Effector memory CD4-positive, alpha-beta T cell (primary cell): ENCODE results near the gene VSTM4.

Experiments
- DNase-seq, 3 donors: peaks; one replicate each; pipeline ENCODE4 v3.0.0-alpha.2; 2020
- H3K27ac ChIP-seq: 2 replicates; pipeline ENCODE4 v1.7.0; 2013; ENCODE audit warnings: mild to moderate bottlenecking, low read length, moderate library complexity; ENCODE audit not compliant: insufficient read depth, poor library complexity, severe bottlenecking
- H3K27me3 ChIP-seq: replicated peaks from 2 replicates; pipeline ENCODE4 v1.7.0; 2013; ENCODE audit warnings: mild to moderate bottlenecking, low read length; ENCODE audit not compliant: insufficient read depth, control insufficient read depth, poor library complexity, severe bottlenecking
- H3K36me3 ChIP-seq: 2 replicates; pipeline ENCODE4 v1.7.0; 2013; ENCODE audit warnings: mild to moderate bottlenecking, low read length, moderate library complexity; ENCODE audit not compliant: control insufficient read depth, insufficient read depth
- H3K4me1 ChIP-seq: 2 replicates; pipeline ENCODE4 v1.7.0; 2013; ENCODE audit warnings: low read length, mild to moderate bottlenecking; ENCODE audit not compliant: control insufficient read depth, insufficient read depth, poor library complexity, severe bottlenecking
- H3K4me3 ChIP-seq: 2 replicates; pipeline ENCODE4 v1.7.0; 2013; ENCODE audit warnings: low read length, low read depth, mild to moderate bottlenecking; ENCODE audit not compliant: insufficient read depth, poor library complexity, severe bottlenecking
- H3K9me3 ChIP-seq: 2 replicates; pipeline ENCODE4 v1.7.0; 2013; ENCODE audit warnings: mild to moderate bottlenecking, low read length, moderate library complexity; ENCODE audit not compliant: control insufficient read depth
- total RNA-seq, 3 donors: gene quantifications; one replicate each; lab custom pipeline; 2026; lab: John Stamatoyannopoulos, UW

The VSTM4 gene, protein sequence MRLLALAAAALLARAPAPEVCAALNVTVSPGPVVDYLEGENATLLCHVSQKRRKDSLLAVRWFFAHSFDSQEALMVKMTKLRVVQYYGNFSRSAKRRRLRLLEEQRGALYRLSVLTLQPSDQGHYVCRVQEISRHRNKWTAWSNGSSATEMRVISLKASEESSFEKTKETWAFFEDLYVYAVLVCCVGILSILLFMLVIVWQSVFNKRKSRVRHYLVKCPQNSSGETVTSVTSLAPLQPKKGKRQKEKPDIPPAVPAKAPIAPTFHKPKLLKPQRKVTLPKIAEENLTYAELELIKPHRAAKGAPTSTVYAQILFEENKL
- 0 to 0.26 (median 0.17) reads per million in 3 donors for total RNA-seq

DNA sequence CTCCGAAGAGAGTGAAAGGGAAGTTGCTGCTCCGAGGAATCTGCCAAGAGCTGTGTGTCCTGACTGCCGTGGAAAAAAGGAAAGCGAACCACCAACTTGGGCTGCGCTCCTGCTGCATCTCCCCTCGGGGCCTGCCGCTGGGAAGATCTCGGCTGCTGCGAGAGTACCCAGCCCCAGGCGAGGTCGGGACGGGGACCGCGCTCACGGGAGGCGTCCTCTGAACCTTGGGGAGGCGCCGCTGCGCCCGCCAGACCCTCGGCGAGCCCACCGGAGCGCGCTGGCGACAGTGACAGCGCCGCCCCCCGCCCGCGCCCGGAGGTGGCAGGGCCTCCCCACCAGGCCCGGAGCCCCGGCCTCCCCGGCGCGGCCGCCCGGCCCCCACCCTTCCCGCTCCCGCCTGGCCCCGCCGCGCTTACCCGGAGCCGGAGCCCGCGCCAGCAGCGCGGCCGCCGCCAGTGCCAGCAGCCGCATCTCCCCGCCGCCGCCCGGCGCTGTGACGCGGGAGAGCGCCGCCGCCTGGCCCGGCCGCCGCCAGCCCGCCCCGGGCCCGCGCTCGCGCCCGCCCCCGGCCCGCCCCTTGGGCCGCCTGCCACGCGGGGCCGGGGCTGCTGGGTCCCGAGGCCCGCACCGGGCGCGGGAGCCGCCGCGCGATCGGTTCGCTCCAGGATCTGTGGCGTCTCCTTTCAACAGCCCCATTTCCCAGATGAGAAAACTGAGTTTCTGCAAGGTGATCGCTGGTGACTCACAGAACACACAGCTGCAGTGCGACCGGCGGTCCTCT lies at the start of gene VSTM4:
TSS of gene VSTM4 (minus strand) at position 508 of the 781 bp plus-strand sequence. CDS start at position 471, 37 bp downstream.
- Histone ChIP-seq H3K27ac (no peak within 1 kb of the TSS), H3K9me3 (no peaks in the 10 kb centered on the region), H3K36me3 (no peaks in the 10 kb centered on the region), H3K27me3 (peaks cover 7% of the 10 kb centered on the region), H3K4me1 (peaks cover 3% of the 10 kb centered on the region), H3K4me3 (no peak within 1 kb of the TSS)
- DNase-seq: no peak

DNA sequence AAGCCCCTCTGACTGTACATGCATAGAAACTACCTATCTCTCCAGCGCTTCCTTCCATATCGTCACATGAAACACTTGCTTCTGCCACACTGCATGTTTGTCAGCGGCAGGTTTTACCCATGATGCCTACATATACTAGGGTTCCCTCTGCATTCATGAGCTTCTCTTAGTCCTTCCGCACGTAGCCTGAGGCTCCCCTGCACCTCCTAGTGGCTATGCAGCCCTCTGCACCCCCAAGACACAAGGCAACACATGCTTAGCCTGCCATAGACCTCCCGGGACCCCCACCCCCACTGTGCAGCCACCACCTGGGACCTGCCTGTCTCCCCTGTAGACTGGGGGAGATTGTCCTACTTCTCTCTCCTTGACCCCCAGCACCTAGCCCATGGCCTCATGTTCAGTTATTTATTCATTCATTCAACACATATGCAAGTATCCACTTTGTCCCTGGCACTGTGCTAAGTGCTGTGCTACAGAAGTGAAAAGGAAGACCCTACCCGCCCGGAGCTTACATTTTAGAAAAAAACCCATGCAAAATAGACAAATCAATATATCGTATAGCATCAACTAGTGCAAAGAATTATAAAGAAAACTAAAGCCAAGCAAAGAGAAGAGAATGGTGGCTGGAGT lies 49.4 kb upstream of the VSTM4 start:
- Histone ChIP-seq H3K9me3 (no peaks in the 10 kb centered on the region), H3K36me3 (no peaks in the 10 kb centered on the region), H3K27ac (no peak overlapping the region), H3K4me1 (no peaks in the 10 kb centered on the region), H3K4me3 (no peak overlapping the region), H3K27me3 (no peaks in the 10 kb centered on the region)
- no peak for DNase-seq

DNA sequence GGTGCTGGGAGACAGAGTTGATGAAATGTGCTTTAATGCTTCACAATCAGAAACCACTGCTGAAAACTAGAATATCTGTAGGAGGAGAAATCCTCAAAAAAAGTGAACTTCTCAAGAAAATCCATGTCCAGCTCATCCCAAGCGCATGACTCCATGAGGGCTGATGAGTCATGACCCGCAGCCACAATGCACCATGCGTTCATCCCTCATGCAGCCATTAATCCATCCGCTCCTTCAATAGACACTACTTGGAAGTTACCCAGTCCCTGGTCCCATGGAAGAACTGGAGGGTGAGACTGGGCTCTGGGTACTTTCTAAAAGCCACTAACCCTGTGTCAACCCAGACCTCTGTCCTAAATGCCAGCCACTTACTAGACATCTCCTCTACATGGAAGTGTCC lies 48.4 kb upstream of the VSTM4 start:
- Histone ChIP-seq H3K4me1 (no peaks in the 10 kb centered on the region), H3K4me3 (no peak overlapping the region), H3K9me3 (no peaks in the 10 kb centered on the region), H3K27ac (no peak overlapping the region), H3K27me3 (no peaks in the 10 kb centered on the region), H3K36me3 (no peaks in the 10 kb centered on the region)
- no peak for DNase-seq

DNA sequence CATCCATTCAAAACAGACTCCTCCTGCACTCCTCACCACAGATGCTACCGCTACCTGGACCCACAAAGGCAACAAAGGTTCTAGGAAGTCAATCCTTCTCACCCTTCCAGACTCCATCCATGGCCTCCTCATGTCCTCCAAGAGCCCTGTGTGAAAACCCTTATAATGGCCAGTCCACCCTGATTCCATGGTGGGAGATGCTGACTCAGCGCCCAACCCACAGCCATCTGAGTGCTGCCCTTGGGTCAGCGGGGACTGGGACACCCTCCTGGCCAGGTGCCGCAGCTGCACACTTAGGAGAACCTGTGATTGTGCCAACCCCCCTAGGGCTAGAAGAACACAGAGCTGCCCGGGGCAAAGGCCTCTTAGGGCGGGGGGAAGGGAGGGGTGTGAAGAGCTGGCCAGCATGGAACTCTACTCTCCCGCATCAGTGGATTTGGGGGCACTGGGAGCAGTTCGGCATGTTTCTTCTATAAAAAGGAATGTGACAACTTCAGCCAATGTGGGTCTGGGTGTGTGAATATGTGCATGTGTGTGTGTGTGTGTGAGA lies 47.5 kb upstream of the VSTM4 start:
- Histone ChIP-seq H3K4me1 (no peaks in the 10 kb centered on the region), H3K9me3 (no peaks in the 10 kb centered on the region), H3K27me3 (no peaks in the 10 kb centered on the region), H3K36me3 (no peaks in the 10 kb centered on the region), H3K27ac (no peak overlapping the region), H3K4me3 (no peak overlapping the region)
- no peak for DNase-seq

DNA sequence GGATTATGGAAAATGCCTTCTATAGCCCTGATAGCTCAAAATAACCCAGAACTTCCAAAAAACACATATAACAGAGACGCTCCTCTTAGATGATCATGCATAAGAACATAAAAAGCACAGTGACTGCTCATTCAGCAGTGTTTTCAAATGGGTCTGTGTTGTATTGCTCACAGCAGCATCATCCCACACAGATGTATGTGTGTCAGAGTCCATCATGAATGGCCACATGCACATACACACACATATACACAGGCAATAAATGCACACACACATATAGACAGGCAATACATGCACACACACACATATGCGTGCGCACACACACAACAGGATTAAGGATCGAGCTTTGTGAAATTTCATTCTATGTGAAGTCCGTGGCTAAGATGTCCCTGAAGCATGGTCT lies 46.7 kb upstream of the VSTM4 start:
- no peak for DNase-seq
- H3K36me3 ChIP-seq: no peaks in the 10 kb centered on the region
- H3K27me3 ChIP-seq: no peaks in the 10 kb centered on the region
- H3K4me1 ChIP-seq: no peaks in the 10 kb centered on the region
- no peak overlapping the region for H3K27ac ChIP-seq
- H3K4me3 ChIP-seq: no peak overlapping the region
- H3K9me3 ChIP-seq: no peaks in the 10 kb centered on the region

DNA sequence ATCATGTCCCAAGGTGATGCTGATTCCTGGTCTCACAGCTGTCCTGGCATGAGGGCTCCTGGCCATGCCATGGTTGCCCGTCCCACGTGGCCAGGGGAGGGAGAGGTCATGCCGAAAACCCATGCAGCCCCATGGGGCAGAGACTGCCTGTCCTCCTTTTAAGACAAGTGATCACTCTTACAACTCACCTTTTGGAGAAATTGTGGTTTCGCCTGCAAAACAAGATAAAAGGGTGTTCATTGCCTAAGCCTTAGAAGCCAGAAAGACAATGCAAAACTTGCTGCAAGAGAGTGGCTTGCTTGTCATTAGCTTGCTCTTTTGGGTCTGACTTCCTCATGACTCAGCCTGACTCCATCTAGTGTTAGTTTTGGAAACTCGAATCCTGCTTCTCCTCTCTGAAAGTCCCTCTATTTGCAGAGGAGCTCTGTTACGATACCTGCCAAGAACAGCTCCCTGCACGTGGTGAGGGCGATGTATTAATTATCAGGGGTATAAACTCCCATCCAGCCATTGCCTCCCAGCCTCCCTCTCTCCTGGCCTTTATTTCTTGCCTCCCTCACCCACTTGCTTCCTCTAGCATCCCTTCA lies 46.2 kb upstream of the VSTM4 start:
- Histone ChIP-seq H3K36me3 (no peaks in the 10 kb centered on the region), H3K9me3 (no peaks in the 10 kb centered on the region), H3K4me1 (no peaks in the 10 kb centered on the region), H3K4me3 (no peak overlapping the region), H3K27me3 (no peaks in the 10 kb centered on the region), H3K27ac (no peak overlapping the region)
- DNase-seq: no peak

DNA sequence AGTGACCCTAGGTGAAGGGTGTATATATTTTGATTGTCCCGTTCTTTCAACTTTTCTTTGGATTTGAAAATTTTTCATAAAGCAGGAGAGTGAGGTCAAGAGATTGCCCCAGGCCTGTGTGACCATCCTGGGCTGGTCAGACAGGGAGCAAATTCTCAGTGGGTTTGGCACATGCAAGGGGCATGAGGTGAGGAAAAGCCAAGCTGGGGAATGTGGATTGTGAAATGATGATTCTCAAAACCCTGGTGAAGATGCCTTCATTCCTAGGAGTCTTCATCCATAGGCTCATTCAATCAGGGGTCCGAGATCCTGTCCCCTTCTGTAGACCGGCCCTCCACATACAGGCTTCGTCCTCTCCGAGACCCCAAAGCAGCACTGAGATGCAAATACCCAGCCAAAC lies 45.5 kb upstream of the VSTM4 start:
- Histone ChIP-seq H3K4me3 (no peak overlapping the region), H3K9me3 (no peaks in the 10 kb centered on the region), H3K4me1 (no peaks in the 10 kb centered on the region), H3K27me3 (no peaks in the 10 kb centered on the region), H3K36me3 (no peaks in the 10 kb centered on the region), H3K27ac (no peak overlapping the region)
- no peak for DNase-seq

DNA sequence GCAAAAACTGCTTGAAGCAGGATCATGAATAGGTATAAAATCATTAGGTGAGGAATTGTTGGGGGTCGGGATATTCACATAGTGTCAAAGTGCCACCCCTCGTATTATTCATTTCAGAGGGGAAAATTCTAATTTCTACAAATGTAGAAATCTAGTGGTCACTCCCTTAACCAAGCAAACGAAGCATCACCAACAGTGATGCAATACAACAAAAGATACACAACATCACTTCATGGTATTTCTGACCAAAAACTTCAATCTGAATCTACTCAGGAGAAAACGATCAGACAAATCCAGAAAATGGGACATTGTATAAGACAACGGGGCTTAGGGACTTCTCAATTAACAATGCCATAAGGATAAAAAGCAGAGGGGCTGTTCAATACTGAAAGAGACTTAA lies 44.8 kb upstream of the VSTM4 start:
- Histone ChIP-seq H3K36me3 (no peaks in the 10 kb centered on the region), H3K9me3 (no peaks in the 10 kb centered on the region), H3K4me1 (no peaks in the 10 kb centered on the region), H3K27me3 (no peaks in the 10 kb centered on the region), H3K27ac (no peak overlapping the region), H3K4me3 (no peak overlapping the region)
- DNase-seq: no peak

DNA sequence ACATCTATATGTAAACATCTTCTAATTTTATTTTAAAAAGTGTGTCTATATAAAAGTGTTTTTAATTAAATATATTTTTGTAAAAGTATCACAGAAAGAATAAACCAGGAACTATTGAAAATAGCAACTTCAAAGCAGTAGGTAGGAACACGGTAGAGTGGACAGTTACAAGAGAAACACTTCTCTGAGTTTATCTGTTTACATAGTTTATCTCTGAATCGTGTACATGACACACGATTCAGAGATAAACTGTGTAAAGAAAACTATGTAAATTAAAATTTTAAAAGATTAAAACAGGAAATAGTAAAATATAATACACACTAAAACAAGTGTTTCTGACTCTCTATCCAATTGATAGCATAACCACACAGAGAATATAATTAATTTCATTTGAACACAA lies 43.6 kb upstream of the VSTM4 start:
- Histone ChIP-seq H3K4me3 (no peak overlapping the region), H3K36me3 (no peaks in the 10 kb centered on the region), H3K4me1 (no peaks in the 10 kb centered on the region), H3K27ac (no peak overlapping the region), H3K27me3 (no peaks in the 10 kb centered on the region), H3K9me3 (no peaks in the 10 kb centered on the region)
- DNase-seq: no peak
